ENCODE results near the gene PTPRC. TPM values are rescaled to one million over a fixed set of nuclear protein-coding genes. Genes with fewer than 3 reads are reported as not detected.

Gene PTPRC
- total RNA-seq, 1 experiment from 2014 or later: not detected

- Histone ChIP-seq H3K27ac (ENCODE audit: low read depth, low read length, poor library complexity, severe bottlenecking) (no peak overlapping the region), H3K36me3 (ENCODE audit: insufficient read depth, low read length, poor library complexity, severe bottlenecking) (no peaks in the 10 kb centered on the region), H3K4me3 (ENCODE audit: low read depth, low read length, poor library complexity, severe bottlenecking) (no peak overlapping the region), H3K27me3 (replicated peaks; ENCODE audit: insufficient read depth, low read depth, low read length, poor library complexity) (no peaks in the 10 kb centered on the region), H3K4me1 (ENCODE audit: insufficient read depth, low read length, poor library complexity, severe bottlenecking) (no peaks in the 10 kb centered on the region), H3K9me3 (ENCODE audit: low read depth, low read length, poor library complexity, severe bottlenecking) (no peaks in the 10 kb centered on the region)
- no TSS peak for BruUV-seq (replicated peaks)
- CTCF ChIA-PET: no interaction called here
- no peak for TF ChIP-seq CTCF (conservative IDR thresholded peaks at IDR 0.05; ENCODE audit: low read depth, low read length)
- no peak for TF ChIP-seq EZH2 (IDR thresholded peaks at IDR 0.05; ENCODE audit: borderline replicate concordance, low read depth, low read length, poor library complexity, severe bottlenecking)
- POLR2A ChIA-PET (ENCODE audit: low non-redundant PET): no interaction called here
- DNase-seq (ENCODE audit: low spot score): no peak
- intact Hi-C loops (cut with micrococcal nuclease; ENCODE audit: unreplicated experiment): no loop called here
These were observed 168.0 kb downstream of the PTPRC start for GRCh38 chr1:198806861-198807260.

Other genes starting within 250 kb of the PTPRC start
- 0.71 TPM in 1 of 2 replicates, not detected in the other for gene ATP6V1G3, start 98.4 kb upstream of the PTPRC start, total RNA-seq (2021)

Data from A673 (cell line).